Activated CD4-positive, alpha-beta T cell treated with anti-CD3 and anti-CD28 coated beads for 48 hours (primary cell): ENCODE results near the gene PTGR1.
A peak's percentile ranks its signal among the peaks of the same experiment; 100 is the strongest.
"Not testable (repeated sequence)": the region's sequence is repeated elsewhere in the genome, so short reads cannot be mapped to it uniquely, and the experiment has no call there.

Source experiments
- DNase-seq: peaks from one replicate; pipeline ENCODE4 v3.0.0-alpha.2; 2020

Gene PTGR1

DNA sequence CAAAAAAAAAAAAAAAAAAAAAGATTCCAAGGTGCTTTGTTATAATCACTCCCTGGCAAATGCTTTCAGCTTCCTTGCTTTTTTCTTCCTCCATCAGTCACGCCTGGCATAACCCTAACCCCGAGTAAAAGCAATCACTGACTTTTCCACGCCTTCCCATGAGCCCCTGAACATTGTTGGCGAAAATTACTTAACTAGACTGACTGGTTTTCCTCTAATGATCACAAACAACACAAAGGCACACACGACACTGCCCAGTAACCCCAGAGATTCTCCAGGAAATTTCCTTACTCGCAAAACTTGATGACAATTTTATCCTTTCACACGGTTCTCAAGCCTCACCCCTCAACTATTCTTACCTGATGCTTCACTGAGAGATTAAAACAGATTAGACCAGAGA lies 11.4 kb upstream of the PTGR1 start:
- no peak for DNase-seq

DNA sequence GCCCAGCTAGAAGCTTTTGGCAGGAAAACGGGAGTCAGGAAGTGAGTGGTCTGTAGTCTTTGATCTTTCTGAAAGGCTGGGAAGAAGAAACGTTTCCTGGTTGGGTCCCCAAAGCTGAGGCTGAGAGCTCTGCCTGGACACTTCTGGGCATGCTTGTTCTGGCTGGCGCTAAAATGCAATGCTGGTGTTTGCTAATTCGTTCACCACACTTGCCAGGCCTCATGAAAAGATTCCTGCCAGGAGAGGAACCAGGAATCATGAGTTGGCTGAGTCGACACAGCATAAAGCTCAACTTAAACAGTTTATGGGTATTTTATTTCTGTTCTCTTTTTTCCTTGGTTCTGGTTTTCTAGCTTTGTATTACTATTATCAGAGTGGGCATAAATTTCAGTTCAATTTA lies 10.7 kb upstream of the PTGR1 start:
- no peak for DNase-seq

DNA sequence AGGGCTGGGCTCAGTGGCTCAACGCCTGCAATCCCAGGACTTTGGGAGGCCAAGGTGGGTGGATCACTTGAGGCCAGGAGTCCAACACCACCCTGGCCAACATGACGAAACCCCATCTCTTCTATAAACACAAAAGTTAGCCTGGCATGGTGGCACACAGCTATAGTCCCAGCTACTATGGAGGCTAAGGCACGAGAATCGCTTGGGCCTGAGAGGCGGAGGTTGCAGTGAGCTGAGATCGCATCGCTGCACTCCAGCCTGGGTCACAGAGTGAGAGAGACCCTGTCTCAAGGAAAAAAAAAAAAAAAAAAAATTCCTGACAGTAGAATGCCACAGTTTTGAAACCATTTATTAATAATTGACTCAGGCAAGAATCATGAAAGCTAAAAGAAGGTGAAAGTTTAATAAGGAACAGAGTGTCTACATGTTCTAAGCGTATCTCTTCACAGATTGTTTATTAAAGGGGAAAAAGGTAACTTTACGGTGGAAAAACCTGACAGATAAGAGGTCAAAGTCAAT lies 5.7 kb upstream of the PTGR1 start:
- DNase-seq: no peak

DNA sequence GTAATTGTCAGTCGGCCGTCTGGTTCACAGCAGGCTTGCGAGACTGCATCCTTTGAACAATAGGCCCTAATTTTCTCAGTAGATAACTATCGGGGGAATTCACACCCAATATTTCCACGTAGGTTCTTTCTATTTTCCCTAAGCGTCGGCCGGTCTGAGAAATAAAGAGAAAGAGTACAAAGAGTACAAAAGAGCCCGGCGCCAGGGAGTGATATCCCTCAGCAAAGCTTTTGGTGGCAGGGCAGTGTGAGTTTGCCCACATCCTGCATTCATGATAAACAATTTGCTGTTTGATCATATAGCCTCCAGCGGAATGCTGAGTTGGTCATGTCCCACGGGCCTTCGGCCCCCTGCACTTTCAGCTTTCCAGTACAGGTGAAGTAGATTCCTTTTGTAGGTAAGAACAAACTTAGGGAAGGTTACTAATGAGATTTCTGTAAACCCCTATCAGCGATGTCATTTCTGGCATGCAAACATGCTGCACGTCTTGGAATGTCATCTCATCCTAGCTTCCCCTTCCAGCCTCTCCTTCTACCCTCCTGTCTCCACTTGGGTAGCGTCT lies 4.7 kb upstream of the PTGR1 start:
- no peak for DNase-seq

DNA sequence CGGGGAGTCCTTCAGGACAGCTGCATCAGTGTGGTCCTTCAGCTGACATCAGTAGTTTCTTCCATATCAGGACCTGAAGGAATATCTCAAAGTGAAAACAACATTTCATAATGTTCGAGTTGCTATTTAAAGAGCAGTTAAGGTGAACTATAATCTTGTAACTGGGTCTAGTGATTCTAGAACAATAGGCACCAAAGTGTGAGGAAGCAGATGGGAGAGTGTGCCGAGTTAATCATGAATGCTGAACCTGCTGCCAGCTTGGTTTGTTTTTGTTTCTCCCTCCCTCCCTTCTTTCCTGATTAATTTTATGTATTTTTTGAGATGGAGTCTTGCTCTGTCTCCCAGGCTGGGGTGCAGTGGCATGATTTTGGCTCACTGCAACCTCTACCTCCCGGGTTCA lies 3.6 kb upstream of the PTGR1 start:
- DNase-seq: no peak

DNA sequence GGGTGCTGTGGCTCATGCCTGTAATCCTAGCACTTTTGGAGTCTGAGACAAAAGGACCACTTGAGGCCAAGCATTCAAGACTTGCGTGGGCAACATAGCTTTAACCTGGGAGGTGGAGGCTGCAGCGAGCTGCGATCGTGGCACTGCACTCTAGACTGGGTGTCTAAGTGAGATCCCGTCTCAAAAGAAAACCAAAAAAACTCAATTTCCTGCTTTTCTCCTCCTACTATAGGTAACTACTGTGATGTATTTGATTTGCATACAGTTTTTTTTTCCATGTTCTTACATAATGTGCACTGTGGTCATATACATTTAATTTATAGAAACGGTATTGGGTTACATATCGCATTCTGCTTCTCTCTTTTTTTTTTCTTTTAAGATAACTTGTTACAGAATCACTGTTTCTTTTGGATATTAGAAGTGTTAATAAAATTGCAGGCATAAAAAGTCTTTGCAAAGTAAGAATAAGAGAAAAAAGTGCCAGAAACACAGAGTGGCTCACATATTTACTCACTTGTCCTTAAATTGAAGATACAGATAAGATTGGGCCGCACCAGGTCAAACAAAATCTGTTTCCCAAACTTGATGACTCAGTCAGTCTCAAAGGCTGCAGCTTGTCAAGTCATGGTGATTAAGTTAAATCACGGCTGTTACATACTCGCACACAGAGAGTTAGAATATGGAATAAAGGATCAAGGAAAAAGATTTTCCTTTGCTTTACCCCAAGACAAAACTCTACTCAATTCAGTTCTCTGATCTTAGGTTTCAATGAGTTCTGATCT lies 2.0 kb upstream of the PTGR1 start:
- no peak for DNase-seq

DNA sequence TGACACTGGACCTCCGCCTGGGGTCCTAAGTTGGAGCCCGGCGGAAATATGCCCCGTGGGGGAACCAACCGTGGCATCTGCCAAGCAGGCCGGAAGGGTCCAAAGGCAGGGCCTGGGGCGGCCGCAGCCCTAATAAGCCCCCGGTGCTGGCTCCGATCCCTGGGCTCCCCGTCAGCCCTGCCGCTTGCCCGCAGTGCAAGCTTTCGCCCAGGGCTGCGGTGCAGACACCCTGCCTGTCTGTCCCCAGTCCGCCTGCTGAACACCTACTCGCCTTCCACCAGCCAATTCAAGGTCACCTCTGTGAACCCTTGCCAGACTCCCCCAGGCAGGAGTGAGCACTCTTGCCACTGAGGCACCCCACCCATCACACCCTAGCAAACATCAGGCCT lies 502 bp upstream of the PTGR1 start:
- no peak for DNase-seq

DNA sequence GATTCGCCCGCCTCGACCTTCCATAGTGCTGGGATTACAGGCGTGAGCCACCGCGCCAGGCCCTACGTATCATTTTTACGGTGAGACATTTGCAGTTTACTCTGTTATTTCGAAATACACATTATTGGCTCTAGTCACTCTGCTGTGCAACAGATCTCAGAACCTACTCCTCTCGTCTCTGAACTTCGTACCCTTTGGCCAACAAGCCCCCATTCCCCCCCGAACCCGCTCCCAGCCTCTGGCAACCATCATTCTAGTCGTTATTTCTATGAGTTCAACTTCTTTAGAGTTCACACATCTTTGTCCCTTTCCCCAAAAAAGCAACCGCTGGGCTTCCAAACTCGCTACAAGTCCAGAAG lies 735 bp downstream of the PTGR1 start:
- peak; percentile 28 for DNase-seq

DNA sequence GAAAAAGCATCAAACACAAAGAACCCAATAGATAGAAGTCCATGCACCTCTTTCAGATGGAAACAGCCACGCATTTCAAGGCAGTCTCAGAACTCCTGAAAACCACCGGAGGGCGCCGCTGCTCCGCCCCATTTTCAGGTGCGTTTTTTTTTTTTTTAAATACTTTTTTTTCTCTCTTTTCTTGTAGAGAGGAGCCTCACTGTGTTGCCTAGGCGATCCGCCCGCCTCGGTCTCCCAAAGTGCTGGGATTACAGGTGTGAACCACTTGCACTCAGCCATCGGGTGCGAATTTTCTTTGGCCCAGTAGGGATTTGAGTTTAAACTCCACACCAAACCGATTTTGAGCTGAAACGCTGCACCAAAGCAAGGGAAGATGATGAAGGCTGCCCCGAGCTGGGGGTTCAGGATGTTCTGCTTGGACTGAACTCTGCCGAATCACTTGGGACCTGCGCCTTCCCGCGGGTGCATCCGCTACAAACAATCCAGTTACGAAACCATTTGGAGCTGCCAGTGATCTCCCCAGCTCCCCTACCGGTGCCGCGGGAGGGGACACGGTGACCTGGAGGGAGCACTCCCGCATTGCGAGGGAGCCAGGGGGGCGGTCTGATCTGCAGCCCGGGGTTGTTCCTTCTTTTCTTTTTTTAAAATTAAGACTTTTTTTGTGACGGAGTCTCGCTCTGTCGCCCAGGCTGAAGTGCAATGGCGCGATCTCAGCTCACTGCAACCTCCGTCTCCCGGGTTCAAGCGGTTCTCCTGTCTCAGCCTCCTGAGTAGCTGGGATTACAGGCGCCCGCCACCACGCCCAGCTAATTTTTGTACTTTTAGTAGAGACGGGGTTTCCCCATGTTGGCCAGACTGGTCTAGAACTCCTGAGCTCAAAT lies 1.4 kb downstream of the PTGR1 start:
- DNase-seq: peak; percentile 69

DNA sequence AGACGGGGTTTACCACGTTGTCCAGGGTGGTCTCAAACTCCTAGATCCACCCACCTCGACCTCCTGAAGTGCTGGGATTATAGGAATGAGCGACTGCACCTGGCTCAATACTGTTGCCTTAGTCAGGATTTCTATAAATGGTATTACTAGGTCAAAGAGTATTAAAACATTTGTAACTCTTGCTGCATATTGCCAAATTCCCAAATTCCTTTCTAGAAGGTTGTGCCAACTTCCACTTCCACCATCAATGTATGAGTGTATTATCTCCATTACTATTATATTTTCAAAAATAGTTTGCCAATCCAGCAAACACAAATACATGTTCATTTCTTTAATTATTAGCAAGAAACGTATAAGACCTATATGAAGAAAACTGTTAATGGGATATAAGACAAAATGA lies 10.6 kb downstream of the PTGR1 start:
- DNase-seq: no peak

DNA sequence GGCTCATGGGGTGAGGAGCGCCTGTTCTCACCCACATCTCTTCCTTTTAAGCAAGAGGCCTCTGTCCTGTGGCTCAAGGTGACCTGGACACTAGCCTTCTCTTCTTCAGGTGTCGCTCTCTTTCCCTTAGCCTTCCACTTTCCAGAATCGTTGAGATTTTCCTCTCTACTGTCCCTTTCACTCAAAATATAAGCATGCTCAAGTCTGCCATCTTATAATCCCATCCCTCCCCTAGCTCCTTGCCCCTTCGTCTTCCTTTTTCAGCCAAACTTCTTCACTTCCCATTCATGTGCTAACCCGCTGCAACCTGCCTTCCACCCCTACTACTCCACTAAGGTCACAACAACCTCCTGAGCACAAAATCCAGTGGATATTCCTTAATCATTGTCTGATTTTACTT lies 13.1 kb downstream of the PTGR1 start:
- DNase-seq: no peak

DNA sequence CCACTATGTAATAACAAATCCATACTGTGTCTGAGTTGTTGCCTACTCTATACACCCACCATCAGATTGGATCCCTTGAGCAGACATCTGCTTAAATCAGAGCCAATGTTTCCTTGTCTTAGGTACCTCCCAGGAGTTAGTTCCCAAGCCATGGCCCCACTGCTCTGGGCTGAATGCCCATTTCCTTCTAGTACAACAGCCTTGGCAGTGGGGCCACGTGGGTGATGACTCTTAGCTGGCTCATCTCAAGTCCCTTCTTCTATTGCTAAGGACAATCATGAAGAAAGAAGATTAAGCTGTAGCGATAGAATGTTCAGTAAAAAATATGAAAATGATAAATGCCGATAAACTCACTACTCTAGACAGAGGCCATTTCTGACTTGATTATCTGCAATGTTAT lies 16.6 kb downstream of the PTGR1 start:
- no peak for DNase-seq

DNA sequence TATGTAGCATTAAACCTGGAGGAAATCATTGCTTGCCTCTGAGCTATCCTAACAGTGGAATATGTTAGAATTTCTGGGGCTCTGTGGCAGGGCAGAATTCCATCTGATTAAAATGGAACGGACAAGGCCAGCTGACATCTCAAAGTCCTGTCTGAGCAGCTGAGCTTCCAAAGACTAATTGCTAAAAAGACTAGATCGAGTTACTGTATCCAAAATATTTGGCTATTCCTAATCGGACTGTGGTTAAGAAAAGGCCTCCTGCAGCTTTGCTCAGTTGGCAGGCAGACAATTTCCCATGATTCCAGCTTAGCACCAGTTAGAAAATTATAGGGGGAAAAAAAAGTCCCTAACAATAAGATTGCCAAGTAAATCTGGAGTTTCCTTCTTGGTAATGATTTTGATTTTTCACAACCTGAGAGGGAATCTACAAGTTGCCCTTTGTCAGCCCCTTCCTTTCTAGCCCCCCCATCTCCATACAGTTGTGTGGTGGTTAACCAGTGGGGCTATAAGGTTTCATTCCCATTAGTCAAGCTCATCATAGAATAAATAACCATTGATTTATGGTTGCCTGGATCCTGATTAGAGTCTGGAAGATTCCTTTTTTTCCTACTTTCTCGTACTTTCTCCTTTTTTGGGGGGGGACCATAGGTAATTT lies 26.4 kb downstream of the PTGR1 start:
- no peak for DNase-seq

DNA sequence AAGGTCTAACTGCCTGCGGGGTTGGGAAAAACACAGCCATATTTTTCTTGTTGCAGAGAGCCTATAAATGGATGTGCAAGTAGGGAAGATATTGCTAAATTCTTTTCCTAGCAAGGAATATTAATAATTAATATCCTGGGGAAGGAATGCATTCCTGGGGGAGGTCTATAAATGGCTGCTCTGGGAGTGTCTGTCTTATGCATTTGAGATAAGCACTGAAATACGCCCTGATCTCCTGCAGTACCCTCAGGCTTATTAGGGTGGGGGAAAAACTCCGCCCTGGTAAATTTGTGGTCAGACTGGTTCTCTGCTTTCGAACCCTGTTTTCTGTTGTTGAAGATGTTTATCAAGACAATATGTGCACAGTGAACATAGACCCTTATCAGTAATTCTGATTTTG lies 31.3 kb downstream of the PTGR1 start:
- DNase-seq: not testable (repeated sequence)

DNA sequence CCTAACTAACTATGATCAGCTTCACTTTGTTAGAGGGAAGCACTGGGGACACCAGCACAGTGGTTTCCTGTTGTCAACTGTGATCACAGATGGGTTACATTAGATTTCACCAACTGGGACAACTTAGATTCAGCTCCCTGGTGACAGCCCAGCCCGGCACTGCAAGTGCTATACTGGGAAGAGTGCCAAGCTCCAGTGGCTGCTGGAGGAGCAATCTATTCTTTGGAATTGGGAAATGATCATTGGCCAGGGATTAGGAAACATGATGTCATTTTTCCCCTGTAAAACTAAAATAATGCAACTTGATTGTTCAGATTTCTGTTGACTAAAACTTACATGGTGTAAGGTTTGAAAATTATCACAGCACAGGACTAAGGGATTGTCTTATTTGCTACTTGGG lies 33.2 kb downstream of the PTGR1 start:
- DNase-seq: no peak

DNA sequence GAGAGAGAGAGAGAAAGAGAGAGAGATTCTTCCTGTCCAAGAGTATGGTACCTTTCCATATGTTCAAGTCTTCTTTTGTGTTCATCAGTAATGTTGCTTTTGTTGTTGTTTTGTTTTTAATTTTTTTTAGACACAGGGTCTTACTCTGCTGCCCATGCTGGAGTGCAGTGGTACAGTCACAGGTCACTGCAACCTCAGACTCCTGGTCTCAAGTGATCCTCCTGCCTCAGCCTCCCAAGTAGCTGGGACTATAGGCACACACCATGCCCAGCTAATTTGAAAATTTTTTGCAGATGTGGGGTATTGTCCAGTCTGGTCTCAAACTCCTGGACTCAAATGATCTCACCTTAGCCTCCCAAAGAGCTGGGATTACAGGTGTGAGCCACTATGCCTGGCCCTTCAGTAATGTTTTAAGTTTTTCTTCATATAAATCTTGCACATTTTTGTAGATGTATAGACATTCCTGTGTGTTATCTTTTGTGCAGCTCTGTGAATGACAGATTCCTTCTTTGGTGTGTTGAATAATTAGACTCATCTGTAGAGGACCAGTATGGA lies 38.2 kb downstream of the PTGR1 start:
- DNase-seq: no peak

DNA sequence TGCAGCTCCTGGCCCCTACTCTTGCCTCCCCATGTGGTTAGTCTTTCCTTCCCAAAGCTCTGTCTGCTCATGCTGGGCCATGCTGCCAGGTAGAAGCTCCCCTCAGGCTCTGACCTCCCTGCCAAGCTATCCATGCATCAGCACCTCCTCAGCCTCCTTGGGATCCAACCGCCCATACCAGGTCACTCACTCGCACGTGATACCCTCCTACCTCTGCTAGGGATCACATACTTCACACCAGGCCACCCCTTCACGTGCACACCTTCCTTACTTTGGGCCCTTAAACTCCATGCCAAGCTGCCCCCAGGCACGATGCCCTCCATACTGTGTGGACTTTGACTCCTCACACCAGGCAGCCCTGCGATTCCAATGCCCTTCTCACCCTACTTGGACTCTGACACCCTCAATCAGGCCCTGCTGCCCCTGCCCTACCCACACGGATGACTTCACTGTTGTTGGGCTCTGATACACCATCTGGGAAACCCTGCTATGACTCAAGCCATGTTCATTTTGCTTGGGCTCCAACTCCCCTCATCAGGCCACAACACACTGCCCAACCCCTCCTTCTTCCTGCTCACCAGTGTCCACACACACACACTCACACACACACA lies 40.3 kb downstream of the PTGR1 start:
- DNase-seq: no peak

DNA sequence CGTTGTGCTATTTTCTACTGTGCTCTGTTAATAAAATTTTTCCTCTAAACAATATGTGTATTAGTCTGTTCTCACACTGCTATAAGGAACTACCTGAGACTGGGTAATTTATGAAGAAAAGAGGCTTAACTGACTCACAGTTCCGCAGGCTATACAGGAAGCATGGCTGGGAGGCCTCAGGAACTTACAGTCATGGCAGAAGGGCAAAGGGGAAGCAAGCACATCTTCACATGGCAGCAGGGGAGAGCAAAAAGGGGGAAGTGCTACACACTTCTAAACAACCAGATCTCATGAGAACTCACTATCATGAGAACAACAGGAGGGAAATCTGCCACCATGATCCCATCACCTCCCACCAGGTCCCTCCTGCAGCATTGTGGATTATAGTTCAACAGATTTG lies 44.0 kb downstream of the PTGR1 start:
- DNase-seq: not testable (repeated sequence)

DNA sequence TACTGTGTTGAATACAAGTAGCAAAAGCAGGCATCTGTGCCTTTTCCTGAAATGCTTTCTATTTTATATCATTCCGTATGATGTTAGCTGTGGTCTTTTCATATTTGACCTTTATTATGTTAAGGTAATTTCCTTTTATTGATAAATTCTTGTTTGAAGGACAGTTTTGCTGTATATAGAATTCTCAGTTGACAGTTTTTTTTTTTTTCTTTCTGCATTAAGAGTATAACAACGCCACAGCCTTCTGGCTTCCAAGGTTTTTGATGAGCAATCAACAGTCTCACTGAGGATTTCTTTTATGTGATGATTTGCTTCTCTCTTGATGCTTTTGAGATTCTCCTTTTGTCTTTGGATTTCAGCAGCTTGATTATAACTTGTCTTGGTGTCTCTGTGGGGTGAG lies 50.8 kb downstream of the PTGR1 start:
- DNase-seq: no peak

DNA sequence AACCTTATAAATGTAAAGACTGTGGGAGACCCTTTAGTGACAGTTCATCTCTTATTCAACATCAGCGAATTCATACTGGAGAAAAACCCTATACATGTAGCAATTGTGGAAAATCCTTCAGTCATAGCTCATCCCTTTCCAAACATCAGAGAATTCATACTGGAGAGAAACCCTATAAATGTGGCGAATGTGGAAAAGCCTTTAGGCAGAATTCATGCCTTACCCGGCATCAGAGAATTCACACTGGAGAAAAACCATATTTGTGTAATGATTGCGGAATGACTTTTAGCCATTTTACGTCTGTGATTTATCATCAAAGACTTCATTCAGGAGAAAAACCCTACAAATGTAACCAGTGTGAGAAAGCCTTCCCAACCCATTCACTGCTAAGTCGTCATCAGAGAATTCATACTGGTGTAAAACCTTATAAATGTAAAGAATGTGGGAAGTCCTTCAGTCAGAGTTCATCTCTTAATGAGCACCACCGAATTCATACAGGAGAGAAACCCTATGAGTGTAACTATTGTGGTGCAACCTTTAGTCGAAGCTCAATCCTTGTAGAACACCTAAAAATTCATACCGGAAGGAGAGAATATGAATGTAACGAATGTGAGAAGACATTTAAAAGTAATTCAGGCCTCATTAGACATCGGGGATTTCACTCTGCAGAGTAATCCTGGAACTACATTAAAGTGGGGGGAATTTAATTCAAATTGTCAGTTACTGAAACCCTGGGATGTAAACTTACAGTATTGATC lies 56.8 kb downstream of the PTGR1 start:
- DNase-seq: no peak

DNA sequence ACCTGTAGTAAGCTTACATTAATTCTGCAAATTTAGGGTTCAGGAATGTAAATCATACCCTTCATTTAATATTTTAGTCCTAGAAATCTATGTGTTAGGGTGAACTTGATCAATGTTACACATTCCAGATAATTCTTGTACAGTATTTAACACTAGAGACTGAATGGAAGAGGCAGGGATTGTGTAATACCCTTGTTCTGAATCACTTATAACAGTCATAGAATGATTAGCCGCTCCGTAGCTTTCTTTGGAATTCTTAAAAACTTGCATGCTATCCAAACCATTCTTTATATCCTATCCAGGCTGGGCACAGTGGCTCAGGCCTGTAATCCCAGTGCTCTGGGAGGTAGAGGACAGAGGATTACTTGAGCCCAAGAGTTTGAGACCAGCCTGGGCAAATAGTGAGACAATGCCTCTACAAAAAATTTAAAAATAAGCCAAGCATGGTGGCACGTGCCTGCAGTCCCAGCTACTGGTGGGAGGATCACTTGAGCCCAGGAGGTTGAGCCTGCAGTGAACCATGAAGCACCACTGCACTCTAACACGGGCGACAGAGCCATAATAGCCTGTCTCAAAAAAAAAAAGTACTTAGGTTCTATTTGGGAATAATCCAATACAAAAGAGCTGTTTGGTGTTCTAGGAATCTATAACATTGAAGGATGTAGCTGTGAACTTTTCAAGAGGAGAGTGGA lies 66.2 kb downstream of the PTGR1 start:
- no peak for DNase-seq
